ENCODE measurements around the gene NPHP1.
"Not testable (repeated sequence)": the region's sequence is repeated elsewhere in the genome, so short reads cannot be mapped to it uniquely, and the experiment has no call there.

Gene NPHP1

DNA sequence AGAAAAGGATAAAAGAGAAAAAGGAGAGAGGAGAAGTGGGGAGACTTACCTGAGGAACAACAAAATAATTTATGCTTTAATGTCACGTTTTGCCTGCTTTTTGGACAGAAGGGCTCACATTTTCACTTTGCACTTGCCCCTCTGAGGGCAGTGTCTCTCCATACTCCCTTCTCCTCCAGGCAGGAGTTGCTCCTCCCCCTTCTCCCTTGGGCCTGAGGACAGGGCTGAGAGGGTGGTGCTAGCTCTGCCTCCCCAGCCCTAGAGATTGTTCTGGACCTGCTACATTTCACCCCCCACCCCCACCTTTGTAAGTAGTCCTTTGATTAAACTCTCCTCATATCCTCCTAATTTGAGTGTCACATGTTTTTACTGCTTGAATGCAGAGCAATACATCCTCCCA is 25.1 kb upstream of the NPHP1 start:
- WGBS (ENCODE audit: extremely low coverage, insufficient coverage, low lambda C conversion rate): no CpG with 5 or more reads among the region's 1 CpG
- H3K27ac ChIP-seq (ENCODE audit: low read depth, low read length); H3K18ac ChIP-seq (ENCODE audit: low read length); H2BK15ac ChIP-seq (replicated peaks; ENCODE audit: low read depth); H2AK5ac ChIP-seq (ENCODE audit: low read length); H2BK120ac ChIP-seq (ENCODE audit: low read depth, low read length); H3K4me3 ChIP-seq (ENCODE audit: low read length); H3K79me2 ChIP-seq (ENCODE audit: control insufficient read depth, insufficient read depth, low read length); H3K9ac ChIP-seq (ENCODE audit: low read length); H3K4me1 ChIP-seq (ENCODE audit: control insufficient read depth, low read depth, low read length); H3K27me3 ChIP-seq (ENCODE audit: insufficient read depth, low read length, poor library complexity); H4K8ac ChIP-seq (ENCODE audit: low read depth, low read length); H3K4me2 ChIP-seq (ENCODE audit: low read length); H3K56ac ChIP-seq (ENCODE audit: low read length); H2BK5ac ChIP-seq (ENCODE audit: low read length); H4K5ac ChIP-seq (ENCODE audit: low read length); H3K36me3 ChIP-seq (ENCODE audit: control insufficient read depth, insufficient read depth, low read length); DNase-seq; H3K4ac ChIP-seq (ENCODE audit: low read depth, low read length); H3K79me1 ChIP-seq (ENCODE audit: low read length); H3K23ac ChIP-seq (ENCODE audit: low read length): not testable (repeated sequence)

DNA sequence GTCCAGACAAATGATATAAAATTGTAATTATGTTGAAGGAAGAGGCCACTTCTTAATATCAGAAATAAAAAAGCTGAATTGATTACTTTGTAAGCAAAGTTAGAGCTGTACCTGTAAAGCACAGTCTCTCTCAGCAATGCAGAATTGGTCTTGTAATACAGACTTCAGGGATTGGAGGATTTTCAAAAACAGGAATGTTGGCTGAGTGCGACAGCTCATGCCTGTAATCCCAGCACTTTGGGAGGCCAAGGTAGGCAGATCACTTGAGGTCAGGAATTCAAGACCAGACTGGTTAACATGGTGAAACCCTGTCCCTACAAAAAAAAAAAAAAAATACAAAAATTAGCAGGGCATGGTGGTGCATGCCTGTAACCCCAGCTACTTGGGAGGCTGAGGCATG is 17.8 kb upstream of the NPHP1 start:
- H2AK5ac ChIP-seq (ENCODE audit: low read length); H3K4me2 ChIP-seq (ENCODE audit: low read length); H3K56ac ChIP-seq (ENCODE audit: low read length); H2BK15ac ChIP-seq (replicated peaks; ENCODE audit: low read depth); H4K8ac ChIP-seq (ENCODE audit: low read depth, low read length); H3K27ac ChIP-seq (ENCODE audit: low read depth, low read length); H3K4ac ChIP-seq (ENCODE audit: low read depth, low read length); H3K27me3 ChIP-seq (ENCODE audit: insufficient read depth, low read length, poor library complexity); H3K18ac ChIP-seq (ENCODE audit: low read length); H3K79me2 ChIP-seq (ENCODE audit: control insufficient read depth, insufficient read depth, low read length); H3K79me1 ChIP-seq (ENCODE audit: low read length); H3K4me3 ChIP-seq (ENCODE audit: low read length); H3K36me3 ChIP-seq (ENCODE audit: control insufficient read depth, insufficient read depth, low read length); DNase-seq; H2BK5ac ChIP-seq (ENCODE audit: low read length); H4K5ac ChIP-seq (ENCODE audit: low read length); H3K9ac ChIP-seq (ENCODE audit: low read length); H3K4me1 ChIP-seq (ENCODE audit: control insufficient read depth, low read depth, low read length); H3K23ac ChIP-seq (ENCODE audit: low read length); H2BK120ac ChIP-seq (ENCODE audit: low read depth, low read length): not testable (repeated sequence)
- no CpG with 5 or more reads among the region's 1 CpG for WGBS (ENCODE audit: extremely low coverage, insufficient coverage, low lambda C conversion rate)

DNA sequence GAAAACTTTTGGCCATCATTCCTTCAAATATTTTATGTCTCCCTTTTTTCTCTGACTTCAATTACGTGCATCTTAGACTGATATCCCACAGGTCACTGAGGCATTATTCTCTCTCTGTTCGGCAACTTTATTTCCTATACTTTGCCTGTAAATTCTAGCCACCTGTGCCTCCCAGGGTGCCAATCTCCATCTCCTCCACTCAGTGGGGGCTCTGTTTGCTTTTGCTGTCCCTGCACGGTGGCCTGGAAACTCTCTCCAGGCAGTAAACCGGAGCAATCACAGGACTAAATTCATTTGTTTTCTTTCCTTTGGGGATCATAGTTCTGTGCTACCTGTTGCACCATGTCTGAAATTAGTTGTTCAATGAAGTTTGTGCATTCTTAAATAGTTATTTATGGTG is 17.1 kb upstream of the NPHP1 start:
- Histone ChIP-seq H3K27me3 (ENCODE audit: insufficient read depth, low read length, poor library complexity) (no peaks in the 10 kb centered on the region), H3K56ac (ENCODE audit: low read length) (no peak overlapping the region), H3K27ac (ENCODE audit: low read depth, low read length) (no peak overlapping the region), H3K79me2 (ENCODE audit: control insufficient read depth, insufficient read depth, low read length) (no peaks in the 10 kb centered on the region), H2BK5ac (ENCODE audit: low read length) (no peak overlapping the region), H3K79me1 (ENCODE audit: low read length) (no peaks in the 10 kb centered on the region), H3K4me1 (ENCODE audit: control insufficient read depth, low read depth, low read length) (no peaks in the 10 kb centered on the region), H3K4me2 (ENCODE audit: low read length) (no peak overlapping the region), H4K5ac (ENCODE audit: low read length) (no peak overlapping the region), H2AK5ac (ENCODE audit: low read length) (no peak overlapping the region), H2BK120ac (ENCODE audit: low read depth, low read length) (no peak overlapping the region), H2BK15ac (replicated peaks; ENCODE audit: low read depth) (no peak overlapping the region), H4K8ac (ENCODE audit: low read depth, low read length) (no peak overlapping the region), H3K9ac (ENCODE audit: low read length) (no peak overlapping the region), H3K4me3 (ENCODE audit: low read length) (no peak overlapping the region), H3K4ac (ENCODE audit: low read depth, low read length) (no peak overlapping the region), H3K36me3 (ENCODE audit: control insufficient read depth, insufficient read depth, low read length) (no peaks in the 10 kb centered on the region), H3K18ac (ENCODE audit: low read length) (no peak overlapping the region), H3K23ac (ENCODE audit: low read length) (no peak overlapping the region)
- no CpG with 5 or more reads among the region's 4 CpGs for WGBS (ENCODE audit: extremely low coverage, insufficient coverage, low lambda C conversion rate)
- DNase-seq: no peak

DNA sequence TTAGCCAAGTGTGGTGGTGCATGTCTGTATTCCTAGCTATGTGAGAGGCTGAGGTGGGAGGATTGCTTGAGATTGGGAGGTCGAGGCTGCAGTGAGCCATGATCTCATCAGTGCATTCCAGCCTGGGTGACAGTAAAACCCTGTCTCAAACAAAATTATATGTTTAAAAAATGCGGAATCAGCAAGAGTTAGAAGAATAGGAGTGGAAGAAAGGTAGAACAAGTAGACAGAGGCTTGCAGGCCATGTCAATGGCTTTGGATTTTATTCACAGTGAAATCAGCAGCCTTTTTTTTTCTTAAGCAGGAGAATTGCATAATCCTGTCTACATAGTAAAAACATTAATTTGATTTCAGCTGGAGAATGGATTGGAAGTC is 15.4 kb upstream of the NPHP1 start:
- DNase-seq: no peak
- Histone ChIP-seq H4K5ac (ENCODE audit: low read length) (no peak overlapping the region), H3K4ac (ENCODE audit: low read depth, low read length) (no peak overlapping the region), H2AK5ac (ENCODE audit: low read length) (no peak overlapping the region), H2BK15ac (replicated peaks; ENCODE audit: low read depth) (no peak overlapping the region), H3K27ac (ENCODE audit: low read depth, low read length) (no peak overlapping the region), H3K79me1 (ENCODE audit: low read length) (no peaks in the 10 kb centered on the region), H3K27me3 (ENCODE audit: insufficient read depth, low read length, poor library complexity) (no peaks in the 10 kb centered on the region), H3K18ac (ENCODE audit: low read length) (no peak overlapping the region), H2BK5ac (ENCODE audit: low read length) (no peak overlapping the region), H3K79me2 (ENCODE audit: control insufficient read depth, insufficient read depth, low read length) (no peaks in the 10 kb centered on the region), H3K56ac (ENCODE audit: low read length) (no peak overlapping the region), H3K23ac (ENCODE audit: low read length) (no peak overlapping the region), H2BK120ac (ENCODE audit: low read depth, low read length) (no peak overlapping the region), H3K4me1 (ENCODE audit: control insufficient read depth, low read depth, low read length) (no peaks in the 10 kb centered on the region), H4K8ac (ENCODE audit: low read depth, low read length) (no peak overlapping the region), H3K36me3 (ENCODE audit: control insufficient read depth, insufficient read depth, low read length) (no peaks in the 10 kb centered on the region), H3K4me2 (ENCODE audit: low read length) (no peak overlapping the region), H3K9ac (ENCODE audit: low read length) (no peak overlapping the region), H3K4me3 (ENCODE audit: low read length) (no peak overlapping the region)
- WGBS (ENCODE audit: extremely low coverage, insufficient coverage, low lambda C conversion rate): no CpG with 5 or more reads among the region's 2 CpGs

DNA sequence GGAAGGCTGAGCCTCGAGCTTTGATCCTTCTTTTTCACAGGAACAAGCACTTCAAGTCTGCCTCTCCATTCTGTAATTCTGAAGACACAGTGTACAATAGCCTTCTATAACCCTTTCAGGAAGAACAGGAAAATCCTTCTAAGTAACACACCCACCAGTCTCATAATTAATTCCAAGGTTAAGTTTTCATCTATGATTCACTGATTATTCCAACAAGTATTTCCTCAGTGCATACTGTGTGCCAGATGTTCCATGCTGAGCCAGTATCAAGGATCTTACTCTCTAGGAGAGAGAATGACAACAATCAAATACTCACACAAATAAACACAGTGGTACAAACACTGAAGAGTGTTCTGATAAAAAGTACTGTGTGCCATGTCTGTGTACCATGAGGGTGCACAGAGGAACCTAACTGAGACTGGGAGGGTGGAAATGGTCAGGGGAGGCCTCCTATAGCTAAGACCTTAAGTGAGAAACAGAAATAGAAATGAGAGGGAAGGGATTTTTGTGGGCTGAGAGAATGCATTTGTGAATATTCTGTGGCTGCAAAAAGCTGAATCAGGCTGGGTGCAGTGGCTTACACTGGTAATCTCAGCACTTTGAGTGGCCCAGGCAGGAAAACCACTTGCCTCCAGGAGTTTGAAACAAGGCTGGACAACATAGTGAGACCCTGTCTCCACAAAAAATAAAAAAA is 14.8 kb upstream of the NPHP1 start:
- no peak for DNase-seq
- H3K4me3 ChIP-seq (ENCODE audit: low read length): no peak overlapping the region
- H4K8ac ChIP-seq (ENCODE audit: low read depth, low read length): no peak overlapping the region
- no peaks in the 10 kb centered on the region for H3K79me1 ChIP-seq (ENCODE audit: low read length)
- H3K4me1 ChIP-seq (ENCODE audit: control insufficient read depth, low read depth, low read length): no peaks in the 10 kb centered on the region
- no peak overlapping the region for H3K27ac ChIP-seq (ENCODE audit: low read depth, low read length)
- no peak overlapping the region for H3K56ac ChIP-seq (ENCODE audit: low read length)
- H3K9ac ChIP-seq (ENCODE audit: low read length): no peak overlapping the region
- H2BK5ac ChIP-seq (ENCODE audit: low read length): no peak overlapping the region
- H2BK15ac ChIP-seq (replicated peaks; ENCODE audit: low read depth): no peak overlapping the region
- H2AK5ac ChIP-seq (ENCODE audit: low read length): no peak overlapping the region
- H4K5ac ChIP-seq (ENCODE audit: low read length): no peak overlapping the region
- H3K27me3 ChIP-seq (ENCODE audit: insufficient read depth, low read length, poor library complexity): no peaks in the 10 kb centered on the region
- H3K79me2 ChIP-seq (ENCODE audit: control insufficient read depth, insufficient read depth, low read length): no peaks in the 10 kb centered on the region
- no CpG with 5 or more reads among the region's 1 CpG for WGBS (ENCODE audit: extremely low coverage, insufficient coverage, low lambda C conversion rate)
- no peak overlapping the region for H3K18ac ChIP-seq (ENCODE audit: low read length)
- no peak overlapping the region for H3K23ac ChIP-seq (ENCODE audit: low read length)
- H3K4ac ChIP-seq (ENCODE audit: low read depth, low read length): no peak overlapping the region
- no peaks in the 10 kb centered on the region for H3K36me3 ChIP-seq (ENCODE audit: control insufficient read depth, insufficient read depth, low read length)
- H2BK120ac ChIP-seq (ENCODE audit: low read depth, low read length): no peak overlapping the region
- no peak overlapping the region for H3K4me2 ChIP-seq (ENCODE audit: low read length)

DNA sequence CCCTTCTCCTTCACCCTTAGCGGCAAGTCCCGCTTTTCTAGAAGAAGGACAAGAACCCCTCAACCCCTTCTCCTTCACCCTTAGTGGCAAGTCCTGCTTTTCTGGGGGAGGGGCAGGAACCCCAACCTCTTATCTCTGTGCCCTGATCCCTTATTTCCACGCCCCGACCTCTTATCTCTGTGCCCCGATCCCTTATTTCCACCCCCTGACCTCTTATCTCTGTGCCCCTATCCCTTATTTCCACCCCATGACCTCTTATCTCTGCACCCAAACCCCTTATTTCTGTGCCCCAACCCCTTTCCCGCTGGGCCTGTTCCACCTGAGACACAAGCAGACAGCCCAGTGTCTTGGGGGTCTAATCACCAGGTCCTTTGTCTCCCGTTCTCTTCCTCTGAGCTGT is 14.1 kb upstream of the NPHP1 start:
- H3K4me2 ChIP-seq (ENCODE audit: low read length); H2BK15ac ChIP-seq (replicated peaks; ENCODE audit: low read depth); H3K27ac ChIP-seq (ENCODE audit: low read depth, low read length); H2AK5ac ChIP-seq (ENCODE audit: low read length); H3K4ac ChIP-seq (ENCODE audit: low read depth, low read length); H2BK120ac ChIP-seq (ENCODE audit: low read depth, low read length); H3K56ac ChIP-seq (ENCODE audit: low read length); H3K18ac ChIP-seq (ENCODE audit: low read length); H4K8ac ChIP-seq (ENCODE audit: low read depth, low read length); H3K4me3 ChIP-seq (ENCODE audit: low read length); H4K5ac ChIP-seq (ENCODE audit: low read length); H3K4me1 ChIP-seq (ENCODE audit: control insufficient read depth, low read depth, low read length); H3K27me3 ChIP-seq (ENCODE audit: insufficient read depth, low read length, poor library complexity); H3K79me2 ChIP-seq (ENCODE audit: control insufficient read depth, insufficient read depth, low read length); H3K23ac ChIP-seq (ENCODE audit: low read length); DNase-seq; H3K9ac ChIP-seq (ENCODE audit: low read length); H3K79me1 ChIP-seq (ENCODE audit: low read length); H3K36me3 ChIP-seq (ENCODE audit: control insufficient read depth, insufficient read depth, low read length); H2BK5ac ChIP-seq (ENCODE audit: low read length): not testable (repeated sequence)
- no CpG with 5 or more reads among the region's 7 CpGs for WGBS (ENCODE audit: extremely low coverage, insufficient coverage, low lambda C conversion rate)
